Activated CD4-positive, alpha-beta memory T cell treated with anti-CD3 and anti-CD28 coated beads for 36 hours (primary cell): ENCODE data around the gene MYMK. TPM values are rescaled to one million over a fixed set of nuclear protein-coding genes. Genes with fewer than 3 reads are reported as not detected.

ENCODE experiments used
- CTCF ChIA-PET: fragments of 350-600 bp; sonication (Branson Sonifier 250); formaldehyde crosslinking; loops from one replicate; lab custom pipeline; 2021; ENCODE audit warnings: antibody characterized with exemption, inconsistent platforms; lab: Charles Lee
- POLR2A ChIA-PET: fragments of 350-600 bp; sonication (Branson Sonifier 250); formaldehyde crosslinking; loops from one replicate; lab custom pipeline; 2021; ENCODE audit warnings: antibody characterized with exemption; lab: Charles Lee
- DNase-seq: peaks from one replicate; pipeline ENCODE4 v3.0.0-alpha.2; 2020
- H3K27ac Mint-ChIP-seq: one replicate; pipeline ENCODE4 v1.8.0; 2021; ENCODE audit warnings: mixed read lengths
- H3K27me3 Mint-ChIP-seq: one replicate; pipeline ENCODE4 v1.8.0; 2021; ENCODE audit warnings: mixed read lengths
- H3K36me3 Mint-ChIP-seq: one replicate; pipeline ENCODE4 v1.8.0; 2021; ENCODE audit warnings: mixed read lengths
- H3K4me1 Mint-ChIP-seq: one replicate; pipeline ENCODE4 v1.8.0; 2021; ENCODE audit warnings: low read depth, mixed read lengths
- H3K4me3 Mint-ChIP-seq: one replicate; pipeline ENCODE4 v1.8.0; 2021; ENCODE audit warnings: mild to moderate bottlenecking, mixed read lengths
- H3K9me3 Mint-ChIP-seq: one replicate; pipeline ENCODE4 v1.8.0; 2021; ENCODE audit warnings: mixed read lengths
- intact Hi-C: fragments of 100-400 bp; cut with micrococcal nuclease; formaldehyde crosslinking; loops from one replicate; pipeline ENCODE4 v1.15.1; 2023
- total RNA-seq, 2 experiments: library from RNA; stranded (reverse); gene quantifications; one replicate each; pipeline ENCODE4 v1.2.3, GENCODE V29; 2021

MYMK gene
- total RNA-seq, 2 experiments from 2014 or later: not detected

DNA sequence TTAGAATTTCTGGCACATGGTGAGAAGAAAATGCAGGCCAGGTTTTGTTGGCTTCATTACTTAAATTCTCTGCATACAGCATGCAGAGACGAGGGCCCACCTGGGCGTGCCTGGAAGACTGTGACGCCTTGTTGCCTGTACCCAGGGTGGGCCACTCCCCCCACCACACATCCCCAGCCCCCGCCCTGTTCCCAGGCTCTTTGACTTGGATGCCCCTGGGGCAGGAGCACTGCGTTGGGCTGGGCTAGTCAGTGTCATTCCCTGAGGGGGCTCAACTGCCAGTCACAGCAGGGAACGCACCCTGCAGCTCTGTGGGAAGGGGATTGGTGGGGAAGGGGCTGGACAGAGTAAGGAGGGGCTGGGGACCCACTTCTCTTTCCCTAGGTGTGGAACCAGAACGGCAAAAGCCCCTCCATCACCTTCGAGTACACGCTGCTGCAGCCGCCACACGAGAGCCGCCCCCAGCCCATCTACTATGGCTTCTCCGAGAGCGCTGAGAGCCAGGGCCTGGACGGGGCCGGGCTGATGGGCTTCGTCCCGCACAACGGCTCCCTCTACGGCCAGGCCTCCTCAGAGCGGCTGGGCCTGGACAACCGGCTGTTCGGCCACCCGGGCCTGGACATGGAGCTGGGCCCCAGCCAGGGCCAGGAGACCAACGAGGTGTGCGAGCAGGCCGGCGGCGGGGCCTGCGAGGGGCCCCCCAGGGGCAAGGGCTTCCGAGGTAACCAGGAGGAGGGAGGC lies 29.4 kb upstream of the MYMK start:
- no peak overlapping the region for H3K4me3 Mint-ChIP-seq
- CTCF ChIA-PET: no interaction called here
- POLR2A ChIA-PET: no interaction called here

DNA sequence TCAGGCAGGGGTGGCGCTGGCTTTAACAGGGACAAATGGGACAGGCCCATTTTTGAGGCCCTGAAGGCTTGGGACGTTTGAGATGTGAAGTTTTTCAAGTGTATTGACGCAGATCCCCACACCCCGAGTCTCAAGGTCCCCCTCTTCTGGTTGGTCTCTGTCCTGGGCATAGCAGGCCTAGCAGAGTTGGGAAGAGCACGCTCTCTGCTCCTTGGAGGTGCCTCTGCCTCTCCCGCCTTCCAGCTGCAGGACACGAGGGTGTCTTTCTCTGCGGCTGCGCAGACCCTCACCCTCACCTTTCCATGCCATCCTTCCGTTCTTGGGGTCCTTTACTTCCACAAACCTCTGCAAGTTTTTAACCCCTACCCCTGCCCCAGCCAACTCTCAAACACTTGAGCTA lies 28.4 kb upstream of the MYMK start:
- CTCF ChIA-PET: no interaction called here
- Mint-ChIP-seq H3K27ac (no peak overlapping the region), H3K4me3 (no peak overlapping the region)

More for the DNA sequence above, 29.4 kb upstream of the MYMK start:
- Mint-ChIP-seq H3K9me3 (no peaks in the 10 kb centered on the region), H3K27me3 (peaks cover 16% of the 10 kb centered on the region), H3K36me3 (no peaks in the 10 kb centered on the region), H3K27ac (no peak overlapping the region), H3K4me1 (peaks cover 9% of the 10 kb centered on the region)
- intact Hi-C loops: no loop called here
- DNase-seq: no peak

DNA sequence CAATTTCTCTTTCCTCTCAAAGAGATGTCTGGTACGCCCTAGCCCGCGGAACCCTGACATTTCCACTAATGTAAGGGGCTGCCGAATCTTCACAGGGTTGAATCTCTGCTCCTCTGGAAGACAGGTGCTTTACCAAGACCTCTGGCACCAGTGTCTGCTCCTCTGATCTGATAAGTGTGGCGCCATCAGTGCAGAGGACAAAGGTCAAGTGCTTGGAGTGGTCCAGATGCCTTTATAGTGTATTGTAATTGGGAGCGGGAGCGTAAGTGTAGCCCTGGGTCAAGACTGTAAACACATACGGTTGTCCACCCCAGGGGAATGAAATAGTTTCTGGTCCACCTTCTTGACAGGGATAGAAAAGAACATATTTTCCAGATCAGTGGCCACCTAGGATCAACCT lies 27.5 kb upstream of the MYMK start:
- Mint-ChIP-seq H3K9me3 (no peaks in the 10 kb centered on the region), H3K27me3 (peaks cover 7% of the 10 kb centered on the region), H3K27ac (no peak overlapping the region), H3K4me3 (no peak overlapping the region), H3K4me1 (no peaks in the 10 kb centered on the region), H3K36me3 (no peaks in the 10 kb centered on the region)
- no peak for DNase-seq
- ChIA-PET CTCF (no interaction called here), POLR2A (no interaction called here)
- intact Hi-C loops: no loop called here

More for the DNA sequence above, 28.4 kb upstream of the MYMK start:
- Mint-ChIP-seq H3K27me3 (peaks cover 10% of the 10 kb centered on the region), H3K9me3 (no peaks in the 10 kb centered on the region), H3K36me3 (no peaks in the 10 kb centered on the region), H3K4me1 (peaks cover 3% of the 10 kb centered on the region)
- POLR2A ChIA-PET: no interaction called here
- no peak for DNase-seq
- intact Hi-C loops: no loop called here

DNA sequence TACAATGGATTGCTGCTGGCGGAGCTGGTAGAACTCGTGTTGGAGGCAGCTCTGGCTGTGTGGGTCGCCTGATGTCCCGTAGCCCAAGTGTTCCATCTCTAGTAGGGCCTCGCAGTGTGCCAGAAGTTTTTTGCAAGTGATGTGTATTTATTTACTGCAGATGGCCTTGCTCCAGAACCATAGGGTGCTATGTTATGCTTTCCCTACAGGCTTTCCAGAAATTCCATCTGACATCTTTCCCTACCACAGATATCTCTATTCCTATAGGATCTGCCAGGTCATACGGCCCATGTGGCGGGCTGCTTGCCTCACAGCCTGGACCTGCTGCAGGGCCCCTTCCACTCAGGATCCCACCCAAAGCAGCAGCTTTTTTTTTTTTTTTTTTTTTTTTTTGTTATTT lies 26.7 kb upstream of the MYMK start:
- ChIA-PET POLR2A (no interaction called here), CTCF (no interaction called here)
- H3K27ac Mint-ChIP-seq: no peak overlapping the region
- H3K9me3 Mint-ChIP-seq: no peaks in the 10 kb centered on the region
- no peak for DNase-seq
- H3K4me1 Mint-ChIP-seq: no peaks in the 10 kb centered on the region
- peaks cover 7% of the 10 kb centered on the region for H3K27me3 Mint-ChIP-seq
- intact Hi-C loops: no loop called here
- H3K36me3 Mint-ChIP-seq: no peaks in the 10 kb centered on the region
- no peak overlapping the region for H3K4me3 Mint-ChIP-seq

DNA sequence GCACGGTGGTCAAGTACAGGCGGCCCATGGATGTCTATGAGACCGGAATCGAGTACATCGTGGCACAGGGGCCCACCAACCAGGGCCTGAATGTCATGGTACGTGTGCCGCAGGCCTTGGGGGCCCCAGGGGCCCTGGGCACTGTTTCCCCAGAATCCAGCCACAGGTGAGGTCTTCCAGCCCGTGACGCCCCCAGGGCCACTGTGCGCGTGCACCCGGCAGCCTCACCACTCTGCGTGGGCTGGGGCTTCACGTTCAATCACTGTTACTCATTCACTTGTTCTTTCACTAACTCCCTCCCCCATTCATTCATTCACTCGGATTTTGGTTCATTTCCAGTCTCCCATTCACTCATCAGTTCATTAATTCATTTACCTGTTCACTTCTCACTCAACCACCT lies 22.4 kb upstream of the MYMK start:
- Mint-ChIP-seq H3K27me3 (peaks cover 4% of the 10 kb centered on the region), H3K27ac (no peak overlapping the region), H3K4me1 (no peaks in the 10 kb centered on the region), H3K36me3 (no peaks in the 10 kb centered on the region), H3K4me3 (no peak overlapping the region), H3K9me3 (no peaks in the 10 kb centered on the region)
- CTCF ChIA-PET: no interaction called here
- DNase-seq: no peak
- intact Hi-C loops: no loop called here
- POLR2A ChIA-PET: no interaction called here

DNA sequence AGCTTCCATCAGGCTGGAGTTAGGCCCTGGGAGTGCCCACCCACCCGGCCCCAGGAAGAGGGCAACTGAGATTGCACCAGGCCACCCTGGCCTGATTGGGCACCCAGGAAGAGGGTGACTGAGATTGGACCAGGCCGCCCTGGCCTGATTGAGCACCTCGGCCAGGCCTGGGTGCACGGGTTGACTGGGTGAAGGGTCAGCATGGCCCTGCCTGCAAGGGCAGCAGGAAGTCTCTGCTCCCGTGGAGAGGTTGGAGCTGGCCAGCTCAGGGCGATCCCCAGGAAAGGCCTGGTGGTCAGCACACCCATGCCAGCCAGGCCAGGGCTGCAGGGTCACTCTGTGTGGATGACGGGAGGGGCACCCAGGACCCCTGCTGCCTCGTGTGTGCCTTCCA lies 21.5 kb upstream of the MYMK start:
- Mint-ChIP-seq H3K4me1 (no peaks in the 10 kb centered on the region), H3K27ac (no peak overlapping the region), H3K36me3 (no peaks in the 10 kb centered on the region), H3K9me3 (no peaks in the 10 kb centered on the region), H3K4me3 (no peak overlapping the region), H3K27me3 (peaks cover 4% of the 10 kb centered on the region)
- no peak for DNase-seq
- intact Hi-C loops: no loop called here
- ChIA-PET POLR2A (no interaction called here), CTCF (no interaction called here)

DNA sequence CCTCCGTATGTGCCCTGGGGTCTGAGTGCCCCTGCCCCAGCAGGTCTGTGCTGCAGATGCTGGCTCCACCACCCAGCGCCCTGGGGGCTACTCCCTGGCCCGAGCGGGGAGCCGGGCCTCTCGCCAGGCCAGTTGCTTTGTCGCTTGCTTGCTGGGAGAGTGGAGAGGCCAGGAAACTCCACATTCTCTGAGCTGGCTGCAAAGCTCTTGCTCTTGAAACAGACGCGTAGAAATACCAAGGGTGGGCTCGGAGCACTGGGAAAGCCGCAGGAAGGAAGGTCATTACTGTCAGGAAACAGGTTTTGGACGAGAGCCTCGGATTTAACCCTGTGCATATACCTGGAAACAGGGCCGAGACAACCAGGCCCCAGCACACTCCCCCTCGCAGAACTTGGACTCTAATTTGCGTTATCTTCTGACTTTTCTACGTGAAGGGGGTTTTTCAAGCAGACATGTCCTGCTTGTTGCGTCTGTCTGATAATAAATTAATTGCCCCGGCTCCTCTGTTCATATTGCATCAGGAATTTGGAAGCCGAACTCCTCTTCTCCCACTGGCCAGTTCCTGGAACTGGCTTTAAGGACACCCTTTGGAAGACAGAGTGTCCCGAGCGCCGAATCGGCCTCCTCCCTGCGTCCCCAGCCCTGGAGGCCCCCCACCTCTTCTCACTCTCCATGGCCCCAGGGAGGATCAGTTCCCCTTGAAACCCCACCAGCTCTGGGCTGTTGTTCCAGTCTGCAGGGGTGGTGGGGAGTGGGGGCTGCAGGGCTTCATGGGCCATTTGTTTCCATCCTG lies 20.9 kb upstream of the MYMK start:
- ChIA-PET CTCF (no interaction called here), POLR2A (no interaction called here)
- H3K36me3 Mint-ChIP-seq: no peaks in the 10 kb centered on the region
- H3K9me3 Mint-ChIP-seq: no peaks in the 10 kb centered on the region
- intact Hi-C loops: no loop called here
- no peak for DNase-seq
- peaks cover under 1% of the 10 kb centered on the region for H3K27me3 Mint-ChIP-seq
- H3K27ac Mint-ChIP-seq: no peak overlapping the region
- H3K4me1 Mint-ChIP-seq: no peaks in the 10 kb centered on the region
- H3K4me3 Mint-ChIP-seq: no peak overlapping the region

DNA sequence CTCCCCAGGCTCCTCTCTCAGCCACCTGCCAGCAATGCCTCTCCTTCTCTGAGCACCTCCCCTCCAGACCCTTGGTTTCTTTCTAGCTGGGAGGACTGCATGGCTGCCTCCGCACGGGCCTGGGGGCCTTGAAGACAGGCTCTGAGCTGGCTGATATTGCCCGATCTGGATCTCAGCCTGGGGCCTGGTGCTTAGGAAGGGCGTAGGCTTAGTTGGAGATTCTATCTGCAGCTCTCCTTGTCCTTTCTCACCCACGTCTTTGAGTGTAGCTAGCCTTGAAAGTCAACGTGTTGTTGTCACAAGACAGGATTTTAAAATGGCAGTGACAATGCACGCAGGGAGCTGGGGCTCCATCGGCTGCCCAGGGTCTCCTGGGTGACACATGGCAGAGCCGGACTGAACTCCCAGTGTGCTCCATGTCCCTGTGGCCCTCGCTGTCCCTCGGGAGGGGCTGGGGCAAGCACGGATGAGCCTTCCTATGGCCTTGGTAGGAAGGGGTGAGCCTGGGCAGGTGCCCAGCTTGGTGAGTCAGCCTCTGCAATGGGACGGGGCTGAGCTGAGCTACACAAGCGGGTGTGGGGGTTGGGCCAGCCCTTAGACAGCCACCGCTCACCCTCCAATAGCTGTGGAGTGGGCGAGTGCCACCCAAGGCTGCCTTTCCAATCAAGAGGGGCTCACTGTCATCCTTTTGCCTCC lies 19.2 kb upstream of the MYMK start:
- ChIA-PET CTCF (no interaction called here), POLR2A (no interaction called here)
- Mint-ChIP-seq H3K27me3 (peaks cover 4% of the 10 kb centered on the region), H3K4me1 (no peaks in the 10 kb centered on the region), H3K4me3 (no peak overlapping the region), H3K36me3 (no peaks in the 10 kb centered on the region), H3K9me3 (no peaks in the 10 kb centered on the region), H3K27ac (no peak overlapping the region)
- intact Hi-C loops: no loop called here
- DNase-seq: no peak

DNA sequence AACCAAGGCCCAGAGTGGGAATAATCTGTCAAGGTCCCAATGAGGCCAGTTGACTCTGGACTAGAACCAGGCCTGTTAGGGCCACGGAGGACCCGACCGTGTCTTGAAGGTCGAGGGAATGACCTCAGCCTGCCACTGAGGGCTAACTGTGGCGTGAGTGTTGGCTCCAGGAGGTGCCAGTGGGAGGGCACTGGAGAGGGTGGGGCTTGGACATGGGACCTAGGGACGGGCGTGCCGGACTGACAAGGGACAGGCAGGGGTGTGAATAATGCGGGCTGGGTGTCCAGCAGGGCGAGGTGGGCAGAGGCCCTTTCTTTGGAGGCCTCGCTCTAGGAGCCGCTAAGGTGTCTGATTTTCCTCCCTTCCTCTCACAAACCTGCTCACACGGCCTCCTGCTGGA lies 17.2 kb upstream of the MYMK start:
- intact Hi-C loops: no loop called here
- H3K4me3 Mint-ChIP-seq: no peak overlapping the region
- H3K27me3 Mint-ChIP-seq: peaks cover 6% of the 10 kb centered on the region
- CTCF ChIA-PET: no interaction called here
- no peaks in the 10 kb centered on the region for H3K4me1 Mint-ChIP-seq
- H3K9me3 Mint-ChIP-seq: no peaks in the 10 kb centered on the region
- H3K27ac Mint-ChIP-seq: no peak overlapping the region
- H3K36me3 Mint-ChIP-seq: no peaks in the 10 kb centered on the region
- DNase-seq: no peak
- POLR2A ChIA-PET: no interaction called here

DNA sequence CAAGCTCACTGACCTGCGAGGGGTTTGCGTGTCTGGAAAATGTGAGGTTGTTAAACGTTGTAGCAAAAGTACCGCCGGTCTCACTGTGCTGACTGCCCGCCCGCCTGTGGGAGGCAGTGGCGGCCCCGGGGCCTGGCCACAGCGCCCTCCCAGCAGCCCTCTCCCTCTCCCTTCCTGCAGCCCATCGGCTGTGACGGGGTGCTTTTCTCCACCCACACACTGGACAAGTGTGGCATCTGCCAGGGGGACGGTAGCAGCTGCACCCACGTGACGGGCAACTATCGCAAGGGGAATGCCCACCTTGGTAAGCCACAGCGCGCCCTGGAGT lies 15.9 kb upstream of the MYMK start:
- intact Hi-C loops: no loop called here

DNA sequence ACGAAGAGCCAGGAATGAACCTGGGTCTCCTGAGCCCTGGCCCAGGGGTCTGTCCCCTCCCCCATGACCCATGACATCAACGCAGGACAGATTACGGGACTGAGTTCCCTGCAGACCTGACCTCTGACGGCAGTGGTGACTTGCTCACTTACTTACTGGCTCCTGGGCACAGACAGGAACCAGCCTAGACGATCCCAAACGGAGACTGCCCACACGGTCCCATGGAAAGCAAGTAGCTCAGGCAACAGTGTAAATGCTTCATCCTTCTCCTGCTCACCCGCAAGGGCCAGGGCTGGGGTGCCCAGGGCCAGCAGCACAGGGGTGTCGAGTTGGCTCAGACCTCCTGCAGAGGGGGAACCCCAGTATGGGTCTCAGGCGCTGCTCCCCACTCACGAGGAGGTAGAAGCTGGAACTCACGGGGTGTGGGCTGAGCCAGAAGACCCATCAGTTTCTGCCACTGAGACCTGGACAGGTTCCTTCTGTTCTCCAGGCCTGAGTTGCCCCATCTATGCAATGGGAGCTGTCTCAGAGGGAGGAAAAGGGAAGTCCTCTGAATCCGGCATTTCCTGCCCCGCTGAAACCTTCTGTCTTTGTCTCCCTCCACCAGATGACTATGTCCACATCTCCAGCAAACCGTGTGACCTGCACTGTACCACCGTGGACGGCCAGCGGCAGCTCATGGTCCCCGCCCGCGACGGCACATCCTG lies 15.4 kb upstream of the MYMK start:
- Mint-ChIP-seq H3K27ac (no peak overlapping the region), H3K4me1 (no peaks in the 10 kb centered on the region), H3K27me3 (peaks cover 10% of the 10 kb centered on the region), H3K36me3 (no peaks in the 10 kb centered on the region), H3K9me3 (no peaks in the 10 kb centered on the region), H3K4me3 (no peak overlapping the region)
- ChIA-PET POLR2A (no interaction called here), CTCF (no interaction called here)
- DNase-seq: no peak
- intact Hi-C loops: no loop called here

More for the DNA sequence above, 15.9 kb upstream of the MYMK start:
- no peaks in the 10 kb centered on the region for H3K9me3 Mint-ChIP-seq
- H3K4me3 Mint-ChIP-seq: no peak overlapping the region
- CTCF ChIA-PET: no interaction called here
- H3K27me3 Mint-ChIP-seq: peaks cover 7% of the 10 kb centered on the region
- no peaks in the 10 kb centered on the region for H3K36me3 Mint-ChIP-seq
- no peaks in the 10 kb centered on the region for H3K4me1 Mint-ChIP-seq
- H3K27ac Mint-ChIP-seq: no peak overlapping the region
- POLR2A ChIA-PET: no interaction called here
- no peak for DNase-seq
